K562 (cell line): ENCODE results near the gene SERPINE1. TPM values are rescaled to one million over a fixed set of nuclear protein-coding genes. Genes with fewer than 3 reads are reported as not detected.

ENCODE experiments used
- CBX8 ChIP-seq: fragments of 200-600 bp; sonication (generic); IDR thresholded peaks from 2 replicates; pipeline ENCODE4 v1.6.1; 2012; ENCODE audit warnings: borderline replicate concordance, mixed run types, low read depth, mild to moderate bottlenecking, moderate library complexity, mixed read lengths, low read length, control low read depth, inconsistent platforms; ENCODE audit not compliant: poor library complexity, severe bottlenecking; ENCODE audit errors: extremely low read depth
- CUX1 ChIP-seq: fragments of 200-800 bp; sonication (Bioruptor generic); IDR thresholded peaks from 2 replicates; pipeline ENCODE4 v1.6.1; 2016; ENCODE audit warnings: missing genetic modification characterization, missing compliant biosample characterization
- DNMT1 ChIP-seq: fragments of 450-650 bp; IDR thresholded peaks from 2 replicates; pipeline ENCODE4 v1.6.1; 2016; ENCODE audit warnings: antibody characterized with exemption, mild to moderate bottlenecking
- FOXK1 ChIP-seq: sonication (generic); formaldehyde crosslinking; IDR thresholded peaks from 2 replicates; pipeline ENCODE4 v1.8.0; 2022; ENCODE audit warnings: missing genetic modification reagents, mild to moderate bottlenecking, borderline replicate concordance
- IRF1 ChIP-seq: sonication (generic); formaldehyde crosslinking; IDR thresholded peaks from 2 replicates; pipeline ENCODE4 v1.8.0; 2022; ENCODE audit warnings: missing genetic modification reagents, mild to moderate bottlenecking, borderline replicate concordance
- NR3C1 ChIP-seq: sonication (generic); formaldehyde crosslinking; IDR thresholded peaks from 2 replicates; pipeline ENCODE4 v1.8.1; 2022; ENCODE audit warnings: missing genetic modification reagents
- PRPF4 ChIP-seq: fragments of 200-400 bp; formaldehyde crosslinking; IDR thresholded peaks from one replicate; pipeline ENCODE4 v1.6.1; 2017; ENCODE audit warnings: low read length, low read depth, mild to moderate bottlenecking; ENCODE audit not compliant: insufficient read depth, poor library complexity, severe bottlenecking
- RFX7 ChIP-seq: fragments of 250-450 bp; sonication (Bioruptor Pico); IDR thresholded peaks from 2 replicates; pipeline ENCODE4 v1.5.1; 2021; ENCODE audit warnings: mild to moderate bottlenecking
- SAFB2 ChIP-seq: fragments of 200-400 bp; formaldehyde crosslinking; IDR thresholded peaks from 2 replicates; pipeline ENCODE4 v1.6.1; 2018; ENCODE audit warnings: borderline replicate concordance, low read length, low read depth, moderate library complexity; ENCODE audit not compliant: severe bottlenecking
- ZNF3 ChIP-seq: fragments of 250-450 bp; sonication (Bioruptor Pico); IDR thresholded peaks from 2 replicates; pipeline ENCODE4 v1.5.0; 2021; ENCODE audit warnings: mild to moderate bottlenecking, moderate library complexity
- ZNF395 ChIP-seq: fragments of 200-800 bp; sonication (Bioruptor generic); IDR thresholded peaks from 2 replicates; pipeline ENCODE4 v1.6.1; 2017; ENCODE audit warnings: missing genetic modification characterization, missing compliant biosample characterization
- ZNF764 ChIP-seq: fragments of 250-450 bp; sonication (Bioruptor Pico); IDR thresholded peaks from 2 replicates; pipeline ENCODE4 v1.4.0; 2020; ENCODE audit warnings: low read depth, mild to moderate bottlenecking, moderate library complexity
- ZNF785 ChIP-seq: fragments of 250-450 bp; sonication (Bioruptor Pico); IDR thresholded peaks from 2 replicates; pipeline ENCODE4 v1.4.0; 2020; ENCODE audit warnings: mild to moderate bottlenecking
- polyA plus RNA-seq, 8 experiments: library from polyadenylated mRNA; depleted of rRNA in 4 of 8; stranded (reverse) in 5 of 8; unstranded in 3 of 8; fragments of >200 nt; fragmentation: Nextera tagmentation in 2 of 8; fragmentation: Illumina TruSeq in 1 of 8; extraction: Ambion mirVana in 2 of 8; extraction: Trizol in 1 of 8; gene quantifications; 2 replicates each; pipeline versions ENCODE4 v1.2.1 to v1.2.3, GENCODE V29; 2011 to 2014; ENCODE audit warnings: inconsistent platforms in 1 of 8, missing spikeins in 1 of 8
- total RNA-seq, 7 experiments: library from RNA; depleted of rRNA in 6 of 7; stranded (reverse); fragments of >200 nt in 6 of 7; fragmentation: Illumina TruSeq in 2 of 7; extraction: Trizol in 2 of 7; gene quantifications; 2 replicates each; pipeline versions ENCODE4 v1.2.1 to v1.2.3, GENCODE V29; 2011 to 2021; ENCODE audit warnings: low replicate concordance in 1 of 7
- TF ChIP-seq, protein P1 (sequence below): sonication (generic); formaldehyde crosslinking; IDR thresholded peaks from 2 replicates; pipeline ENCODE4 v1.8.1; 2022; ENCODE audit warnings: missing genetic modification reagents
- TF ChIP-seq, protein P2 (sequence below): fragments of 250-450 bp; sonication (Bioruptor Pico); IDR thresholded peaks from 2 replicates; pipeline ENCODE4 v1.5.0; 2021; ENCODE audit warnings: mild to moderate bottlenecking, moderate library complexity

The SERPINE1 gene
- total and polyA plus RNA-seq, 9 of the 15 experiments (the other 6 are each of a cell fraction or from before 2014, with no cell fraction given) = 0.22 to 4.8 (median 0.91) TPM

DNA sequence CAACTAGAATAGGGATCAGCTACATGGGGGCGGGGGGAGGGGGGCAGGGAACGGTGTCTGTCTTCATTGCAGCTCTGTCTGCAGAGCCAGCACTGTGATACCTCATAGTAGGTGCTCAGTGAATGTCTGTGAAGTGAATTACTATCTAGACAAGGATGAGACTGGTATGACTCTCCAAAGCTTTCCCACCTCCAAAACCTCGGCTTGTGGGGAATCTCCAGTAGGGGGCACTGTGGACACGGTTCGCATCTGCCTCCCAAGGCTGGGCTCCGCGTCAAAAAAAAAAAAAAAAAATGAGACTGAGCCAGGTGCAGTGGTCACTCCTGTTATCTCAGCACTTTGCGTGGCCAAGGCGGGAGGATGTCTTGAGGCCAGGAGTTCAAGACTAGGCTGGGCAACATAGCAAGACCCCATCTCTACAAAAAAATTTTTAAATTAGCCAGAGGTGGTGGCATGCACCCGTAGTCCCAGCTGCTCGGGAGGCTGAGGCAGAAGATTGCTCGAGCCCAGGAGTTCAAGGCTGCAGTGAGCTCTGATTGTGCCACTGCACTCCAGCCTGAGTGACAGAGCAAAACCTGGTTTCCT is 32.0 kb upstream of the SERPINE1 start (continued):
- TF ChIP-seq CUX1 (CRISPR knock-in tag) (no peak), ZNF785 (CRISPR knock-in tag) (no peak), PRPF4 (no peak), SAFB2 (no peak), CBX8 (no peak), DNMT1 (no peak), ZNF764 (CRISPR knock-in tag) (no peak), IRF1 (CRISPR knock-in tag) (no peak), FOXK1 (CRISPR knock-in tag) (no peak), RFX7 (CRISPR knock-in tag) (no peak), ZNF395 (CRISPR knock-in tag) (no peak), ZNF3 (CRISPR knock-in tag) (no peak), NR3C1 (no peak)
- TF ChIP-seq, protein P1, sequence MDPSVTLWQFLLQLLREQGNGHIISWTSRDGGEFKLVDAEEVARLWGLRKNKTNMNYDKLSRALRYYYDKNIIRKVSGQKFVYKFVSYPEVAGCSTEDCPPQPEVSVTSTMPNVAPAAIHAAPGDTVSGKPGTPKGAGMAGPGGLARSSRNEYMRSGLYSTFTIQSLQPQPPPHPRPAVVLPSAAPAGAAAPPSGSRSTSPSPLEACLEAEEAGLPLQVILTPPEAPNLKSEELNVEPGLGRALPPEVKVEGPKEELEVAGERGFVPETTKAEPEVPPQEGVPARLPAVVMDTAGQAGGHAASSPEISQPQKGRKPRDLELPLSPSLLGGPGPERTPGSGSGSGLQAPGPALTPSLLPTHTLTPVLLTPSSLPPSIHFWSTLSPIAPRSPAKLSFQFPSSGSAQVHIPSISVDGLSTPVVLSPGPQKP (CRISPR knock-in tag) = no peak
- TF ChIP-seq, protein P2, sequence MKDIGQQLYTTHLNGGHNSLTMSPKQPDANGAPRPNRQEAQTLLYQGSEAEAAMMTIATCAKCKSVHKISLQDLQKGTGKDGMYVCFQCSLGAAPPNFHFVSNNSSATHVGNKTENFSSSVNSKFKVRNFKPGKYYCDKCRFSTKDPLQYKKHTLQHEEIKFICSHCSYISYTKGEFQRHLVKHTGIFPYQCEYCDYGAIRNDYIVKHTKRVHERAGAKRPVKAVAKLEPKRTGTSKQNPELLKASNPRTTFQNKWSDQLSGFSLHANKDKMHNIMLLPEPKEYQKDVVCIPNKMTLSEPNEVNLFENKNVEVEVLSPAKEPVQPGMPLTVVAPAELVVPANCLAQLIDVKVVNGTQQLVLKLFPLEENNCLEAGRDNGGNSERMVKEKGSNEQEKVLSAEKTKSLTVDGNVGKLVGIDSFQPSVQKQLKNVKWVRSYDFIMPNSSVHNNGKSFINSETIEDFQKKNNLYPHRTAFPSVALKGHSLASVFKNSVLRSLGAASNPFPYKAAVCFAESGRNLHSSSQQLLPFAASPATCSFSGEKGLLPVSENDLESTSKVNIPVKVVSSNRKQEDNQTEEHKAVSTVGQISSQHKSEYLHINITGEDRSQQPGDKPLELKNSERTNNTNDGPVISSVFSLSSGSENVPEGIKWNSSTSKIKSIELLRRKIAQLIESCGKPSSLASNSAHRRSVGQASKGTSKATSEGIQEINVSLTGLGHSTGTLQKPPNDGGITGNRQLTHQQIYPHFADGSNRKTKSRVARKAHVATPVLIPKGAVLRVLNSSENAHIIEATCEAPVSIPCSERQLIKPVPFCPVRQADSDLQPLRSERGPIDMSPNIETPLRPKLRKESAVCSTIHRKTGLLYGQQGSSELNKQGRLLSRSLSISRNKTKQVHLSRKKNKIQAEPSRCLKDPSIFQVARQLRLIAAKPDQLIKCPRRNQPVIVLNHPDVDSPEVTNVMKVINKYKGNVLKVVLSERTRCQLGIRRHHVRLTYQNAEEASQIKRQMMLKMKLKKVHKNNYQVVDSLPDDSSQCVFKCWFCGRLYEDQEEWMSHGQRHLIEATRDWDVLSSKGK (CRISPR knock-in tag) = no peak
